PC-9 (cell line): ENCODE results near the gene GRM3. TPM values are rescaled to one million over a fixed set of nuclear protein-coding genes. Genes with fewer than 3 reads are reported as not detected.
A peak's percentile ranks its signal among the peaks of the same experiment; 100 is the strongest.

Experiments used
- BruUV-seq: library from RNA; stranded (reverse); fragments of 400-500 nt; replicated peaks from 2 replicates; lab custom pipeline; 2021; lab: Mats Ljungman, UMichigan
- CTCF ChIA-PET: fragments of 300-600 bp; sonication (Branson Sonifier 250); formaldehyde crosslinking; loops from one replicate; lab custom pipeline; 2022; ENCODE audit warnings: antibody characterized with exemption; lab: Charles Lee
- POLR2A ChIA-PET: fragments of 300-600 bp; sonication (Branson Sonifier 250); formaldehyde crosslinking; loops from one replicate; lab custom pipeline; 2022; ENCODE audit warnings: antibody characterized with exemption; ENCODE audit not compliant: unreplicated experiment; lab: Charles Lee
- DNase-seq, 2 experiments: peaks; one replicate each; pipeline versions ENCODE4 v3.0.0 to v3.0.0-alpha.2; 2015 to 2022; ENCODE audit warnings: mixed read lengths in 1 of 2
- H2AFZ ChIP-seq: fragments of 200-600 bp; sonication (generic); 2 replicates; pipeline ENCODE4 v1.8.1; 2017; ENCODE audit warnings: antibody characterized with exemption
- H3F3A ChIP-seq: fragments of 200-600 bp; sonication (generic); 2 replicates; pipeline ENCODE4 v1.8.1; 2017; ENCODE audit warnings: antibody characterized with exemption, mild to moderate bottlenecking, low read depth; ENCODE audit not compliant: insufficient read depth
- H3K27ac ChIP-seq: fragments of 200-600 bp; sonication (generic); 2 replicates; pipeline ENCODE4 v1.6.1; 2016; ENCODE audit warnings: mixed run types
- H3K27me3 ChIP-seq: fragments of 200-600 bp; sonication (generic); 2 replicates; pipeline ENCODE4 v1.6.1; 2016; ENCODE audit warnings: low read depth, mixed run types; ENCODE audit not compliant: insufficient read depth
- H3K36me3 ChIP-seq: fragments of 200-600 bp; sonication (generic); 2 replicates; pipeline ENCODE4 v1.6.1; 2016; ENCODE audit warnings: low read depth, mixed run types
- H3K4me1 ChIP-seq: fragments of 200-600 bp; sonication (generic); replicated peaks from 2 replicates; pipeline ENCODE4 v1.6.1; 2016; ENCODE audit warnings: mixed run types; ENCODE audit not compliant: insufficient read depth
- H3K4me2 ChIP-seq: fragments of 200-600 bp; sonication (generic); 2 replicates; pipeline ENCODE4 v1.6.1; 2017; ENCODE audit warnings: mixed run types
- H3K4me3 ChIP-seq: fragments of 200-600 bp; sonication (generic); 2 replicates; pipeline ENCODE4 v1.6.1; 2016; ENCODE audit warnings: mixed run types
- H3K79me2 ChIP-seq: fragments of 200-600 bp; sonication (generic); 2 replicates; pipeline ENCODE4 v1.6.1; 2017; ENCODE audit warnings: low read depth, mixed run types
- H3K9me2 ChIP-seq: fragments of 200-600 bp; sonication (generic); 2 replicates; pipeline ENCODE4 v1.8.1; 2017; ENCODE audit warnings: mild to moderate bottlenecking; ENCODE audit not compliant: insufficient read depth
- H3K9me3 ChIP-seq: fragments of 200-600 bp; sonication (generic); 2 replicates; pipeline ENCODE4 v1.8.1; 2016; ENCODE audit warnings: low read depth; ENCODE audit not compliant: insufficient read depth
- H4K20me1 ChIP-seq: fragments of 200-600 bp; sonication (generic); 2 replicates; pipeline ENCODE4 v1.8.1; 2017; ENCODE audit not compliant: insufficient read depth
- CTCF ChIP-seq: fragments of 200-600 bp; sonication (generic); conservative IDR thresholded peaks from 2 replicates; pipeline ENCODE4 v1.6.1; 2017; ENCODE audit warnings: mixed run types, antibody characterized with exemption, mild to moderate bottlenecking, moderate library complexity
- EZH2 ChIP-seq: fragments of 200-600 bp; sonication (generic); IDR thresholded peaks from 2 replicates; pipeline ENCODE4 v1.8.0; 2017; ENCODE audit warnings: antibody characterized with exemption, low read depth
- intact Hi-C: fragments of 100-400 bp; cut with micrococcal nuclease; formaldehyde crosslinking; loops from one replicate; pipeline ENCODE4 v1.10.0; 2022; ENCODE audit not compliant: unreplicated experiment
- total RNA-seq: library from RNA; stranded (reverse); gene quantifications from 2 replicates; pipeline ENCODE4 v1.2.3, GENCODE V29; 2021

The GRM3 gene
- total RNA-seq, 1 experiment from 2014 or later: not detected

- no peak overlapping the region for H3K4me3 ChIP-seq
- no peaks in the 10 kb centered on the region for H3K27me3 ChIP-seq
- no peaks in the 10 kb centered on the region for H3K9me2 ChIP-seq
- H3F3A ChIP-seq: no peaks in the 10 kb centered on the region
- no peaks in the 10 kb centered on the region for H3K9me3 ChIP-seq
- CTCF ChIA-PET: no interaction called here
- POLR2A ChIA-PET: no interaction called here
- no peak overlapping the region for H3K4me2 ChIP-seq
- H3K36me3 ChIP-seq: no peaks in the 10 kb centered on the region
- TF ChIP-seq CTCF (no peak), EZH2 (no peak)
- H3K4me1 ChIP-seq: no peaks in the 10 kb centered on the region
- no TSS peak for BruUV-seq
- intact Hi-C loops: no loop called here
- DNase-seq: no peak
- no peak overlapping the region for H3K27ac ChIP-seq
- H2AFZ ChIP-seq: no peak overlapping the region
- H3K79me2 ChIP-seq: no peaks in the 10 kb centered on the region
- no peaks in the 10 kb centered on the region for H4K20me1 ChIP-seq
These were observed 4.5 kb downstream of the GRM3 start for GRCh38 chr7:86648169-86648568.

GRCh38 chr7:86653919-86654659 lies 10.4 kb downstream of the GRM3 start:
- Histone ChIP-seq H4K20me1 (no peaks in the 10 kb centered on the region), H3F3A (no peaks in the 10 kb centered on the region), H3K9me2 (no peaks in the 10 kb centered on the region), H3K4me2 (peak overlapping the region; percentile 49; the same call in 1 of the 2 replicates), H2AFZ (no peak overlapping the region), H3K27ac (no peak overlapping the region), H3K4me3 (no peak overlapping the region), H3K9me3 (no peaks in the 10 kb centered on the region), H3K4me1 (no peaks in the 10 kb centered on the region), H3K36me3 (no peaks in the 10 kb centered on the region), H3K27me3 (no peaks in the 10 kb centered on the region), H3K79me2 (no peaks in the 10 kb centered on the region)
- DNase-seq: peak in 1 of 2 experiments; percentile 6
- BruUV-seq: no TSS peak
- intact Hi-C loops: no loop called here
- no peak for TF ChIP-seq EZH2
- TF ChIP-seq CTCF: no peak
- CTCF ChIA-PET: no interaction called here
- POLR2A ChIA-PET: no interaction called here

GRCh38 chr7:86657948-86658347 lies 14.2 kb downstream of the GRM3 start:
- intact Hi-C loops: no loop called here
- DNase-seq: no peak
- Histone ChIP-seq H3K9me3 (no peaks in the 10 kb centered on the region), H3K9me2 (no peaks in the 10 kb centered on the region), H3K4me3 (no peak overlapping the region), H3K79me2 (no peaks in the 10 kb centered on the region), H3K36me3 (no peaks in the 10 kb centered on the region), H3F3A (no peaks in the 10 kb centered on the region), H3K27me3 (no peaks in the 10 kb centered on the region), H4K20me1 (no peaks in the 10 kb centered on the region), H3K4me1 (no peaks in the 10 kb centered on the region), H3K4me2 (no peak overlapping the region), H3K27ac (no peak overlapping the region), H2AFZ (no peak overlapping the region)
- TF ChIP-seq EZH2 (no peak), CTCF (no peak)
- ChIA-PET POLR2A (no interaction called here), CTCF (no interaction called here)
- BruUV-seq: no TSS peak
